ENCODE data around the gene FHAD1.

DNA sequence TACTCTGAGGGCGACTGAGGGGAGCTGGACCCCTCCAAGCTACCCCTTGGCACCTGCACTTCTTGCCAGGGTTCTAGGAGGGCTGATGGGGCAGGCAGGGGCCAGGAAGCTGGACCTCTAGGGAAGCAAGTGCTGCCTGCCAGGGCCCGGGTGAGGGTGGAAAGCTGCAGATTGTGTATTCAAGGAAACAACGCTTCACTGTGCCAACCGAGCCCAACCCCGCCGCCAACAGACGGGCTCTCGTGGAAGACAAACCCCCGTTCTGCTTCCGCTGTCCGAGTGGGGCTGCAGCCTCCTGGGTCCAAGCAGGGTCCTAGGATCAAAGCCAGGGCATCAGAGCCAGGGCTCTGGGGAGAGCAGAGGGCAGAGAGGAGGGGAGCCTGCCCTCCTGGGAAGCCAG lies 165.8 kb downstream of the FHAD1 start:
- no peak for TF ChIP-seq RAD21 (IDR thresholded peaks at IDR 0.05; ENCODE audit: low read depth)
- no peak for TF ChIP-seq CEBPB (IDR thresholded peaks at IDR 0.05)
- no peak for TF ChIP-seq NFIC (IDR thresholded peaks at IDR 0.05)
- TF ChIP-seq TAF1 (IDR thresholded peaks at IDR 0.05; ENCODE audit: low read depth), result no peak
- TF ChIP-seq EP300 (IDR thresholded peaks at IDR 0.05; ENCODE audit: borderline replicate concordance), result no peak
- TF ChIP-seq ZBTB7A (IDR thresholded peaks at IDR 0.05; ENCODE audit: low read depth), result no peak
- TF ChIP-seq YY1 (IDR thresholded peaks at IDR 0.05; ENCODE audit: low read depth), result no peak
- no peak for TF ChIP-seq TEAD4 (IDR thresholded peaks at IDR 0.05)
- TF ChIP-seq CREB1 (IDR thresholded peaks at IDR 0.05; ENCODE audit: low read depth), result no peak
